Astrocyte (in vitro differentiated cells and primary cell): Measurements from ENCODE around the gene CMYA5. TPM values are rescaled to one million over a fixed set of nuclear protein-coding genes. Genes with fewer than 3 reads are reported as not detected.
"Not testable (repeated sequence)": the region's sequence is repeated elsewhere in the genome, so short reads cannot be mapped to it uniquely, and the experiment has no call there.

Experiments
- DNase-seq: peaks from one replicate; pipeline ENCODE4 v3.0.0-alpha.2; 2010; ENCODE audit warnings: low read depth
- FAIRE-seq: peaks from 2 replicates; lab custom pipeline; 2011; peaks lifted over from hg19 to GRCh38; lab: Jason Lieb, UNC
- H2AFZ ChIP-seq: 2 replicates; pipeline ENCODE4 v1.6.0; 2012; ENCODE audit warnings: low read depth, low read length, inconsistent platforms
- H3K27ac ChIP-seq: 2 replicates; pipeline ENCODE4 v1.5.1; 2011; ENCODE audit warnings: low read depth, low read length, inconsistent platforms
- H3K27me3 ChIP-seq: 2 replicates; pipeline ENCODE4 v1.6.0; 2011; ENCODE audit warnings: low read length, inconsistent platforms; ENCODE audit not compliant: insufficient read depth
- H3K36me3 ChIP-seq: 2 replicates; pipeline ENCODE4 v1.5.1; 2011; ENCODE audit warnings: low read length, inconsistent platforms; ENCODE audit not compliant: insufficient read depth
- H3K4me1 ChIP-seq: 2 replicates; pipeline ENCODE4 v1.5.1; 2011; ENCODE audit warnings: low read length, inconsistent platforms; ENCODE audit not compliant: insufficient read depth
- H3K4me2 ChIP-seq: 2 replicates; pipeline ENCODE4 v1.6.0; 2012; ENCODE audit warnings: low read length, inconsistent platforms
- H3K4me3 ChIP-seq: 2 replicates; pipeline ENCODE4 v1.5.1; 2011; ENCODE audit warnings: low read depth, mild to moderate bottlenecking, low read length, inconsistent platforms; ENCODE audit not compliant: insufficient read depth
- H3K79me2 ChIP-seq: 2 replicates; pipeline ENCODE4 v1.6.0; 2012; ENCODE audit warnings: mild to moderate bottlenecking, low read length, inconsistent platforms; ENCODE audit not compliant: insufficient read depth
- H3K9ac ChIP-seq: 2 replicates; pipeline ENCODE4 v1.6.0; 2012; ENCODE audit warnings: mild to moderate bottlenecking, low read length, inconsistent platforms
- H3K9me3 ChIP-seq: 2 replicates; pipeline ENCODE4 v1.5.1; 2012; ENCODE audit warnings: low read depth, mild to moderate bottlenecking, low read length, inconsistent platforms; ENCODE audit not compliant: insufficient read depth
- H4K20me1 ChIP-seq: 2 replicates; pipeline ENCODE4 v1.6.0; 2012; ENCODE audit warnings: low read length, inconsistent platforms; ENCODE audit not compliant: insufficient read depth
- H3K27ac Mint-ChIP-seq: one replicate; pipeline ENCODE4 v1.8.0; 2021; ENCODE audit warnings: mild to moderate bottlenecking, mixed read lengths; ENCODE audit not compliant: unreplicated experiment
- H3K27me3 Mint-ChIP-seq: one replicate; pipeline ENCODE4 v1.8.0; 2021; ENCODE audit warnings: low read depth, mixed read lengths; ENCODE audit not compliant: unreplicated experiment
- H3K36me3 Mint-ChIP-seq: one replicate; pipeline ENCODE4 v1.8.0; 2021; ENCODE audit warnings: low read depth, mixed read lengths; ENCODE audit not compliant: unreplicated experiment
- H3K4me1 Mint-ChIP-seq: one replicate; pipeline ENCODE4 v1.8.0; 2021; ENCODE audit warnings: low read depth, mixed read lengths; ENCODE audit not compliant: unreplicated experiment
- H3K4me3 Mint-ChIP-seq: one replicate; pipeline ENCODE4 v1.8.0; 2021; ENCODE audit warnings: mild to moderate bottlenecking, moderate library complexity, mixed read lengths; ENCODE audit not compliant: unreplicated experiment
- H3K9me3 Mint-ChIP-seq: one replicate; pipeline ENCODE4 v1.8.0; 2021; ENCODE audit warnings: mild to moderate bottlenecking, mixed read lengths; ENCODE audit not compliant: unreplicated experiment
- CTCF ChIP-seq: IDR thresholded peaks from 2 replicates; pipeline ENCODE4 v1.5.1; 2011; ENCODE audit warnings: low read depth, mild to moderate bottlenecking, inconsistent platforms, low read length, moderate library complexity; ENCODE audit not compliant: insufficient read depth
- EZH2 ChIP-seq: IDR thresholded peaks from 2 replicates; pipeline ENCODE4 v1.6.1; 2012; ENCODE audit warnings: mild to moderate bottlenecking, low read length, inconsistent platforms; ENCODE audit not compliant: insufficient read depth
- total RNA-seq: library from RNA; stranded (reverse); gene quantifications from 2 replicates; pipeline ENCODE4 v1.2.1, GENCODE V29; 2021

Gene CMYA5
- total RNA-seq, 1 donor from 2014 or later: 1.2 TPM

- no peak for DNase-seq
- Mint-ChIP-seq H3K36me3 (peaks cover 3% of the 10 kb centered on the region), H3K27ac (no peak overlapping the region), H3K4me1 (peaks cover 6% of the 10 kb centered on the region), H3K27me3 (no peaks in the 10 kb centered on the region), H3K9me3 (peaks cover 3% of the 10 kb centered on the region), H3K4me3 (no peak overlapping the region)
- no peak overlapping the region for H3K4me3 ChIP-seq
- no peaks in the 10 kb centered on the region for H4K20me1 ChIP-seq
- H3K36me3 ChIP-seq: no peaks in the 10 kb centered on the region
- no peak overlapping the region for H2AFZ ChIP-seq
- H3K9ac ChIP-seq: no peak overlapping the region
- TF ChIP-seq EZH2 (no peak), CTCF (no peak)
- no peak overlapping the region for H3K4me2 ChIP-seq
- no peaks in the 10 kb centered on the region for H3K27me3 ChIP-seq
- no peak for FAIRE-seq
- no peaks in the 10 kb centered on the region for H3K4me1 ChIP-seq
- no peak overlapping the region for H3K27ac ChIP-seq
- no peaks in the 10 kb centered on the region for H3K9me3 ChIP-seq
- H3K79me2 ChIP-seq: no peaks in the 10 kb centered on the region
Observed at GRCh38 chr5:79774855-79775237, 85.2 kb downstream of the CMYA5 start.

GRCh38 chr5:79784741-79785140, 95.1 kb downstream of the CMYA5 start:
- H3K4me1 ChIP-seq, H3K27ac Mint-ChIP-seq, H3K27me3 Mint-ChIP-seq, H3K36me3 Mint-ChIP-seq, H3K79me2 ChIP-seq, H3K27me3 ChIP-seq, H3K4me1 Mint-ChIP-seq, H3K27ac ChIP-seq, H3K9me3 ChIP-seq, H2AFZ ChIP-seq, DNase-seq, H4K20me1 ChIP-seq, H3K9me3 Mint-ChIP-seq, H3K9ac ChIP-seq, H3K36me3 ChIP-seq, H3K4me2 ChIP-seq, FAIRE-seq, H3K4me3 ChIP-seq: not testable (repeated sequence)
- peak overlapping the region; percentile 79 for H3K4me3 Mint-ChIP-seq

GRCh38 chr5:79785983-79786382, 96.3 kb downstream of the CMYA5 start:
- TF ChIP-seq EZH2 (no peak), CTCF (no peak)
- FAIRE-seq (no peak), DNase-seq (no peak)
- H3K4me3 ChIP-seq: no peak overlapping the region
- no peak overlapping the region for H2AFZ ChIP-seq
- Mint-ChIP-seq H3K27me3 (peaks cover 6% of the 10 kb centered on the region), H3K36me3 (peaks cover 3% of the 10 kb centered on the region), H3K4me3 (no peak overlapping the region), H3K27ac (no peak overlapping the region), H3K4me1 (no peaks in the 10 kb centered on the region), H3K9me3 (peaks cover 4% of the 10 kb centered on the region)
- H4K20me1 ChIP-seq: no peaks in the 10 kb centered on the region
- H3K36me3 ChIP-seq: no peaks in the 10 kb centered on the region
- no peaks in the 10 kb centered on the region for H3K9me3 ChIP-seq
- H3K4me2 ChIP-seq: no peak overlapping the region
- H3K4me1 ChIP-seq: no peaks in the 10 kb centered on the region
- no peaks in the 10 kb centered on the region for H3K27me3 ChIP-seq
- H3K9ac ChIP-seq: no peak overlapping the region
- no peaks in the 10 kb centered on the region for H3K79me2 ChIP-seq
- no peak overlapping the region for H3K27ac ChIP-seq
